ENCODE results near the gene CTXN2. TPM values are rescaled to one million over a fixed set of nuclear protein-coding genes. Genes with fewer than 3 reads are reported as not detected.

The CTXN2 gene
- total and polyA plus RNA-seq, 5 experiments from 2014 or later: not detected

- POLR2A ChIA-PET: no interaction called here
- Mint-ChIP-seq H3K36me3 (peaks cover 2 to 7% (median 7%) of the 10 kb centered on the region in 3 donors), H3K27me3 (peaks cover 5 to 25% (median 15%) of the 10 kb centered on the region in 5 donors), H3K27ac (peak within 1 kb of the TSS; percentile 78 to 96 (median 92)), H3K9me3 (peaks cover 0 to 9% (median 3%) of the 10 kb centered on the region in 9 donors), H3K4me1 (peaks cover 11 to 21% (median 16%) of the 10 kb centered on the region in 4 donors), H3K4me3 (peak within 1 kb of the TSS; percentile 90 to 96 (median 94))
- peak; percentile 79 to 81 for ATAC-seq
- DNase-seq: peak; percentile 41 to 88 (median 61)
These were observed 13.5 kb upstream of the CTXN2 start, which contains the start of gene MYEF2 for GRCh38 chr15:48177766-48178647. Gene MYEF2 (minus strand): TSS chr15:48178295. CDS start chr15:48178237, 58 bp downstream.

- DNase-seq: no peak
- Mint-ChIP-seq H3K27ac (peak overlapping the region in 1 of 10 donors; percentile 61), H3K4me3 (peak overlapping the region; percentile 36 to 90 (median 73)), H3K36me3 (peaks cover 0 to 5% (median 2%) of the 10 kb centered on the region in 3 donors), H3K4me1 (peaks cover 11 to 19% (median 15%) of the 10 kb centered on the region in 4 donors), H3K9me3 (peaks cover 0 to 4% (median 0%) of the 10 kb centered on the region in 9 donors), H3K27me3 (peaks cover 5 to 30% (median 18%) of the 10 kb centered on the region in 5 donors)
- POLR2A ChIA-PET: no interaction called here
- ATAC-seq: no peak
These were observed 12.9 kb upstream of the CTXN2 start for GRCh38 chr15:48178648-48178931.

GRCh38 chr15:48182749-48183148 is 8.7 kb upstream of the CTXN2 start:
- H3K9me3 Mint-ChIP-seq: peaks cover 0 to 2% (median 0%) of the 10 kb centered on the region in 9 donors
- ATAC-seq (no peak), DNase-seq (no peak)
- peaks cover 12 to 55% (median 26%) of the 10 kb centered on the region in 5 donors for H3K27me3 Mint-ChIP-seq
- H3K4me3 Mint-ChIP-seq: no peak overlapping the region
- H3K36me3 Mint-ChIP-seq: peaks cover 0 to 8% (median 0%) of the 10 kb centered on the region in 3 donors
- POLR2A ChIA-PET: no interaction called here
- H3K4me1 Mint-ChIP-seq: peaks cover 0 to 2% (median 0%) of the 10 kb centered on the region in 4 donors
- H3K27ac Mint-ChIP-seq: no peak overlapping the region

- Mint-ChIP-seq H3K36me3 (peaks cover 0 to 8% (median 0%) of the 10 kb centered on the region in 3 donors), H3K27ac (no peak overlapping the region), H3K9me3 (peaks cover 0 to 2% (median 0%) of the 10 kb centered on the region in 9 donors), H3K27me3 (peaks cover 12 to 71% (median 25%) of the 10 kb centered on the region in 5 donors), H3K4me1 (no peaks in the 10 kb centered on the region), H3K4me3 (no peak overlapping the region)
- DNase-seq (no peak), ATAC-seq (no peak)
- POLR2A ChIA-PET: no interaction called here
These were observed 5.9 kb upstream of the CTXN2 start for GRCh38 chr15:48185529-48185928.

GRCh38 chr15:48186271-48186670 is 5.2 kb upstream of the CTXN2 start:
- Mint-ChIP-seq H3K4me1 (peaks cover under 1 to 5% (median under 1%) of the 10 kb centered on the region in 4 donors), H3K36me3 (peaks cover 0 to 13% (median 0%) of the 10 kb centered on the region in 3 donors), H3K4me3 (no peak overlapping the region), H3K27ac (no peak overlapping the region), H3K9me3 (peaks cover 0 to 10% (median under 1%) of the 10 kb centered on the region in 9 donors), H3K27me3 (peaks cover 19 to 78% (median 30%) of the 10 kb centered on the region in 5 donors)
- POLR2A ChIA-PET: no interaction called here
- no peak for DNase-seq
- no peak for ATAC-seq

- POLR2A ChIA-PET: no interaction called here
- H3K27ac Mint-ChIP-seq: no peak overlapping the region
- ATAC-seq (no peak), DNase-seq (peak in 6 of 10 donors; percentile 11 to 61 (median 19))
- no peak overlapping the region for H3K4me3 Mint-ChIP-seq
- peaks cover 0 to 18% (median 0%) of the 10 kb centered on the region in 3 donors for H3K36me3 Mint-ChIP-seq
- H3K9me3 Mint-ChIP-seq: peaks cover 0 to 19% (median 5%) of the 10 kb centered on the region in 9 donors
- H3K27me3 Mint-ChIP-seq: peaks cover 21 to 68% (median 32%) of the 10 kb centered on the region in 5 donors
- H3K4me1 Mint-ChIP-seq: peaks cover 2 to 9% (median 4%) of the 10 kb centered on the region in 4 donors
These were observed 412 bp upstream of the CTXN2 start for GRCh38 chr15:48190932-48191573.

GRCh38 chr15:48202068-48202467 is 10.6 kb downstream of the CTXN2 start:
- H3K27me3 Mint-ChIP-seq: peaks cover 13 to 54% (median 19%) of the 10 kb centered on the region in 5 donors
- H3K27ac Mint-ChIP-seq: no peak overlapping the region
- peaks cover 0 to 4% (median 0%) of the 10 kb centered on the region in 9 donors for H3K9me3 Mint-ChIP-seq
- ATAC-seq (no peak), DNase-seq (no peak)
- POLR2A ChIA-PET: no interaction called here
- H3K36me3 Mint-ChIP-seq: peaks cover 0 to 3% (median 0%) of the 10 kb centered on the region in 3 donors
- no peaks in the 10 kb centered on the region for H3K4me1 Mint-ChIP-seq
- H3K4me3 Mint-ChIP-seq: no peak overlapping the region

GRCh38 chr15:48205981-48206380 is 14.5 kb downstream of the CTXN2 start, which contains the start of gene SLC12A1:
Gene SLC12A1 (plus strand): TSS chr15:48206302. CDS start chr15:48207720, 1,418 bp downstream.
- peaks cover 5 to 40% (median 14%) of the 10 kb centered on the region in 5 donors for H3K27me3 Mint-ChIP-seq
- H3K4me1 Mint-ChIP-seq: no peaks in the 10 kb centered on the region
- POLR2A ChIA-PET: no interaction called here
- no peak for DNase-seq
- H3K27ac Mint-ChIP-seq: no peak within 1 kb of the TSS
- H3K36me3 Mint-ChIP-seq: peaks cover 0 to 3% (median 0%) of the 10 kb centered on the region in 3 donors
- ATAC-seq: no peak
- peaks cover 0 to 1% (median 0%) of the 10 kb centered on the region in 9 donors for H3K9me3 Mint-ChIP-seq
- H3K4me3 Mint-ChIP-seq: no peak within 1 kb of the TSS

GRCh38 chr15:48221261-48221660 is 29.8 kb downstream of the CTXN2 start:
- DNase-seq (no peak), ATAC-seq (no peak)
- POLR2A ChIA-PET: no interaction called here
- no peaks in the 10 kb centered on the region for H3K4me1 Mint-ChIP-seq
- H3K27ac Mint-ChIP-seq: no peak overlapping the region
- peaks cover 5 to 13% (median 8%) of the 10 kb centered on the region in 5 donors for H3K27me3 Mint-ChIP-seq
- no peaks in the 10 kb centered on the region for H3K9me3 Mint-ChIP-seq
- H3K4me3 Mint-ChIP-seq: no peak overlapping the region
- no peaks in the 10 kb centered on the region for H3K36me3 Mint-ChIP-seq

- peaks cover 5 to 13% (median 8%) of the 10 kb centered on the region in 5 donors for H3K27me3 Mint-ChIP-seq
- DNase-seq (no peak), ATAC-seq (no peak)
- no peaks in the 10 kb centered on the region for H3K9me3 Mint-ChIP-seq
- POLR2A ChIA-PET: no interaction called here
- H3K36me3 Mint-ChIP-seq: no peaks in the 10 kb centered on the region
- no peaks in the 10 kb centered on the region for H3K4me1 Mint-ChIP-seq
- H3K4me3 Mint-ChIP-seq: no peak overlapping the region
- H3K27ac Mint-ChIP-seq: no peak overlapping the region
These were observed 30.4 kb downstream of the CTXN2 start for GRCh38 chr15:48221885-48222284.

- Mint-ChIP-seq H3K27me3 (peaks cover 4 to 14% (median 6%) of the 10 kb centered on the region in 5 donors), H3K9me3 (no peaks in the 10 kb centered on the region), H3K36me3 (no peaks in the 10 kb centered on the region), H3K4me3 (no peak overlapping the region), H3K27ac (no peak overlapping the region), H3K4me1 (no peaks in the 10 kb centered on the region)
- ATAC-seq (no peak), DNase-seq (no peak)
- POLR2A ChIA-PET: no interaction called here
These were observed 31.2 kb downstream of the CTXN2 start for GRCh38 chr15:48222627-48223026.

GRCh38 chr15:48225771-48226170 is 34.3 kb downstream of the CTXN2 start:
- POLR2A ChIA-PET: no interaction called here
- Mint-ChIP-seq H3K4me3 (no peak overlapping the region), H3K4me1 (no peaks in the 10 kb centered on the region), H3K27me3 (peaks cover 0 to 11% (median 1%) of the 10 kb centered on the region in 5 donors), H3K27ac (no peak overlapping the region), H3K36me3 (no peaks in the 10 kb centered on the region), H3K9me3 (no peaks in the 10 kb centered on the region)
- ATAC-seq (no peak), DNase-seq (no peak)

- H3K4me1 Mint-ChIP-seq: no peaks in the 10 kb centered on the region
- DNase-seq: no peak
These were observed 39.0 kb downstream of the CTXN2 start for GRCh38 chr15:48230498-48230897.

More at GRCh38 chr15:48230498-48230897, 39.0 kb downstream of the CTXN2 start:
- Mint-ChIP-seq H3K4me3 (no peak overlapping the region), H3K9me3 (no peaks in the 10 kb centered on the region), H3K27me3 (peaks cover 0 to 10% (median 7%) of the 10 kb centered on the region in 5 donors), H3K36me3 (no peaks in the 10 kb centered on the region), H3K27ac (no peak overlapping the region)
- POLR2A ChIA-PET: no interaction called here
- no peak for ATAC-seq
